Measurements from ENCODE around the gene RPUSD3.
A peak's percentile ranks its signal among the peaks of the same experiment; 100 is the strongest.

Gene RPUSD3

GRCh38 chr3:9792405-9793160 lies 51.2 kb downstream of the RPUSD3 start, which contains the start of the genes ARPC4 and TADA3 (continued):
- TF ChIP-seq ZNF433 (tag by site-specific recombination; IDR thresholded peaks at IDR 0.05; ENCODE audit: low read depth) (no peak), GLIS1 (tag by site-specific recombination; IDR thresholded peaks at IDR 0.05) (peak; percentile 63), ZBTB20 (tag by site-specific recombination; IDR thresholded peaks at IDR 0.05) (peak; percentile 72), SP3 (tag by site-specific recombination; IDR thresholded peaks at IDR 0.05) (peak; percentile 96), PRDM4 (tag by site-specific recombination; IDR thresholded peaks at IDR 0.05) (peak; percentile 34; the same call in 1 of the 2 replicates), TRIM28 (IDR thresholded peaks at IDR 0.05; ENCODE audit: borderline replicate concordance, low read length) (no peak), ZNF324 (tag by site-specific recombination; IDR thresholded peaks at IDR 0.05) (peak; percentile 74), ZNF398 (tag by site-specific recombination; IDR thresholded peaks at IDR 0.05) (peak; percentile 49; the same call in 1 of the 2 replicates), ZBTB21 (tag by site-specific recombination; IDR thresholded peaks at IDR 0.05) (peak; percentile 21; the same call in 1 of the 2 replicates), ZFP69B (tag by site-specific recombination; IDR thresholded peaks at IDR 0.05) (0 out of 2 replicates have a peak, but pooled peaks have one; percentile 13)

- H3K9me3 ChIP-seq (ENCODE audit: control insufficient read depth, insufficient read depth, low read depth, low read length): no peaks in the 10 kb centered on the region
- H3K4me3 ChIP-seq (ENCODE audit: low read depth, low read length): peak overlapping the region; percentile 83
- ChIA-PET POLR2A (interaction anchor here (0.7 to 2.0 kb wide), 12 partner anchors 8 to 456 kb away, joined by 3 to 18 read pairs (median 6); partner anchors contain the start of genes BRPF1, CAMK1, CRELD1 and OGG1), CTCF (interaction anchor here (1.1 to 1.3 kb wide), 2 partner anchors 35 to 155 kb away, joined by 3 to 5 read pairs; no protein-coding TSS in a partner anchor)
- H3K36me3 ChIP-seq (ENCODE audit: control insufficient read depth in 2 of 2, insufficient read depth in 1 of 2, low read length in 2 of 2): peaks cover 10 to 56% of the 10 kb centered on the region in 2 experiments; a peak in 2 of 3 replicates
- no peaks in the 10 kb centered on the region for H3K4me1 ChIP-seq (ENCODE audit: control insufficient read depth, insufficient read depth, low read length)
- H3K27ac ChIP-seq (ENCODE audit: extremely low read depth, low read depth, low read length): peak overlapping the region; percentile 97
- TF ChIP-seq ZNF558 (tag by site-specific recombination; IDR thresholded peaks at IDR 0.05) (0 out of 2 replicates have a peak, but pooled peaks have one; percentile 18), ZNF529 (tag by site-specific recombination; IDR thresholded peaks at IDR 0.05; ENCODE audit: insufficient replicate concordance) (no peak), ZNF837 (tag by site-specific recombination; IDR thresholded peaks at IDR 0.05) (no peak), ZNF433 (tag by site-specific recombination; IDR thresholded peaks at IDR 0.05; ENCODE audit: low read depth) (no peak), KLF1 (tag by site-specific recombination; IDR thresholded peaks at IDR 0.05) (no peak), ZNF423 (tag by site-specific recombination; IDR thresholded peaks at IDR 0.05) (peak; percentile 71), ZNF514 (tag by site-specific recombination; IDR thresholded peaks at IDR 0.05) (no peak), ZXDB (tag by site-specific recombination; IDR thresholded peaks at IDR 0.05) (no peak; the same call in 1 of the 2 replicates), ZNF449 (tag by site-specific recombination; IDR thresholded peaks at IDR 0.05) (no peak), ZSCAN30 (tag by site-specific recombination; IDR thresholded peaks at IDR 0.05) (0 out of 2 replicates have a peak, but pooled peaks have one; percentile 22), GLI4 (tag by site-specific recombination; IDR thresholded peaks at IDR 0.05) (no peak), ZNF621 (tag by site-specific recombination; IDR thresholded peaks at IDR 0.05) (no peak), ZNF184 (tag by site-specific recombination; IDR thresholded peaks at IDR 0.05) (no peak), ZBTB48 (tag by site-specific recombination; IDR thresholded peaks at IDR 0.05) (peak; percentile 5; the same call in 1 of the 2 replicates), ZNF645 (tag by site-specific recombination; IDR thresholded peaks at IDR 0.05) (no peak)
Measured at GRCh38 chr3:9791790-9792404, 51.9 kb downstream of the RPUSD3 start.

Data from HEK293 (cell line).